Uterus (tissue), 4 donors: ENCODE measurements around the gene MAB21L2. TPM values are rescaled to one million over a fixed set of nuclear protein-coding genes. Genes with fewer than 3 reads are reported as not detected.
"Not testable (repeated sequence)": the region's sequence is repeated elsewhere in the genome, so short reads cannot be mapped to it uniquely, and the experiment has no call there.

Experiments
- DNase-seq, 2 donors: peaks; one replicate each; pipeline ENCODE4 v3.0.0-alpha.2; 2019 to 2020
- H3K27ac ChIP-seq, 2 donors: fragments of 200-600 bp; sonication (generic); 1 replicate in 1 of 2; 2 replicates in 1 of 2; pipeline ENCODE4 v1.5.1; 2016 to 2018
- H3K27me3 ChIP-seq, 2 donors: fragments of 200-600 bp; sonication (generic); one replicate each; pipeline ENCODE4 v1.5.1; 2018 to 2019; ENCODE audit warnings: control low read depth in 1 of 2
- H3K36me3 ChIP-seq, 2 donors: fragments of 200-600 bp; sonication (generic); one replicate each; pipeline ENCODE4 v1.5.1; 2019; ENCODE audit warnings: control low read depth in 1 of 2
- H3K4me1 ChIP-seq, 2 donors: fragments of 200-600 bp; sonication (generic); one replicate each; pipeline ENCODE4 v1.5.1; 2018 to 2019; ENCODE audit warnings: control low read depth in 1 of 2
- H3K4me3 ChIP-seq, 2 donors: fragments of 200-600 bp; sonication (generic); 1 replicate in 1 of 2; 2 replicates in 1 of 2; pipeline ENCODE4 v1.5.1; 2018 to 2019; ENCODE audit warnings: mild to moderate bottlenecking in 1 of 2
- H3K9me3 ChIP-seq, 2 donors: fragments of 200-600 bp; sonication (generic); one replicate each; pipeline ENCODE4 v1.5.1; 2019; ENCODE audit warnings: control low read depth in 1 of 2
- POLR2A ChIP-seq, 2 donors: fragments of 450-650 bp; IDR thresholded peaks; one replicate each; pipeline ENCODE4 v1.6.1; 2016; ENCODE audit warnings: antibody characterized with exemption in 2 of 2, mild to moderate bottlenecking in 1 of 2, moderate library complexity in 1 of 2
- intact Hi-C: fragments of 100-400 bp; cut with DNase I; formaldehyde crosslinking; loops from one replicate; pipeline ENCODE4 v1.15.1; 2023; ENCODE audit warnings: low total_unique reads
- total RNA-seq, 4 donors: library from RNA; depleted of rRNA in 3 of 4; stranded (reverse); fragments of >200 nt in 3 of 4; gene quantifications; one replicate each; pipeline versions ENCODE4 v1.1.0 to v1.2.4, GENCODE V29; 2014 to 2023
- TF ChIP-seq, protein P1 (sequence below), 4 experiments: fragments of 200-600 bp in 2 of 4; fragments of 450-650 bp in 2 of 4; sonication (generic) in 2 of 4; IDR thresholded peaks; one replicate each; pipeline ENCODE4 v1.5.1; 2016 to 2019; ENCODE audit warnings: antibody characterized with exemption in 4 of 4, mild to moderate bottlenecking in 2 of 4, moderate library complexity in 1 of 4
- donor health status: DM: yes; HTN: yes; CAD: no.

Gene MAB21L2
- total RNA-seq, result not detected

DNA sequence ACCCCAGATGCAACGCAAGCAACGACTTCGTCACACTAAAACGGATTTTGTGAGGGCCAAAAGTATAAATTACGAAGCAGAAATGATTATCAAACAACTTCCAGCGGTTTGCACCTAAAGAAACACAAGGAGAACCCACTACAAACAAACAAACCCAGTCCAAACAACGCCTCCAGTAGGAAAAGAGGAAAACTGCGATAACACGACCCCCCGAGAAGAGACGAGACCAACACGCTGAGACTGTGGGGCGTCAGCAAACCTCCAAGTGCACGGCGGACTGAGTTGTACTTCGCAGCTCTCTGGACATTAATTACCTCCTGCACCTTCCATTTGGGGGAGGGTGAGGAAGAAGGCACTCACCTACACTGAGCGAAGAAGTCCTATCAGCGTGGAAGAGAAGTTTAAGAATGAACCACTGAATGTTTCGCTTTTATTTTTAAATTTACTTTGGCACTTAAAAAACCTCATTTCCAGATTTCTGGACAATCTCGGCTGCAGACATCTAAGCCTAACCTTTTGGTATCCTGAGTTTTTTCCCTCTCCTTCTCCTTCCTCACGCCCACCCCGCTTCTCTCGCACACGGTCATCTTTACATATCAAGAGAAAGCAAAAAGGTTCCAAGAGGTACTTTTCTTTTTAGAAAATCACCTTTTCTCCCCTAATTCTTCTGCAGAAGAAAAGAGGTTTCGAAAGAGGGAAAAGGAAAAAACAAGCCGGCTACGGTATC is at the start of gene MAB21L2:
TSS of gene MAB21L2 (plus strand) at position 6 of the 727 bp plus-strand sequence. CDS start 879 bp downstream, outside the sequence.
- Histone ChIP-seq H3K27me3 (no peaks in the 10 kb centered on the region), H3K36me3 (no peaks in the 10 kb centered on the region), H3K27ac (no peak within 1 kb of the TSS), H3K4me3 (peak within 1 kb of the TSS in 1 of 2 donors; percentile 18), H3K9me3 (no peaks in the 10 kb centered on the region), H3K4me1 (no peaks in the 10 kb centered on the region)
- intact Hi-C loops, result no loop called here
- TF ChIP-seq, protein P1, sequence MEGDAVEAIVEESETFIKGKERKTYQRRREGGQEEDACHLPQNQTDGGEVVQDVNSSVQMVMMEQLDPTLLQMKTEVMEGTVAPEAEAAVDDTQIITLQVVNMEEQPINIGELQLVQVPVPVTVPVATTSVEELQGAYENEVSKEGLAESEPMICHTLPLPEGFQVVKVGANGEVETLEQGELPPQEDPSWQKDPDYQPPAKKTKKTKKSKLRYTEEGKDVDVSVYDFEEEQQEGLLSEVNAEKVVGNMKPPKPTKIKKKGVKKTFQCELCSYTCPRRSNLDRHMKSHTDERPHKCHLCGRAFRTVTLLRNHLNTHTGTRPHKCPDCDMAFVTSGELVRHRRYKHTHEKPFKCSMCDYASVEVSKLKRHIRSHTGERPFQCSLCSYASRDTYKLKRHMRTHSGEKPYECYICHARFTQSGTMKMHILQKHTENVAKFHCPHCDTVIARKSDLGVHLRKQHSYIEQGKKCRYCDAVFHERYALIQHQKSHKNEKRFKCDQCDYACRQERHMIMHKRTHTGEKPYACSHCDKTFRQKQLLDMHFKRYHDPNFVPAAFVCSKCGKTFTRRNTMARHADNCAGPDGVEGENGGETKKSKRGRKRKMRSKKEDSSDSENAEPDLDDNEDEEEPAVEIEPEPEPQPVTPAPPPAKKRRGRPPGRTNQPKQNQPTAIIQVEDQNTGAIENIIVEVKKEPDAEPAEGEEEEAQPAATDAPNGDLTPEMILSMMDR (IDR thresholded peaks at IDR 0.05), result no peak
- TF ChIP-seq POLR2A (IDR thresholded peaks at IDR 0.05), result no peak
- DNase-seq, result no peak

DNA sequence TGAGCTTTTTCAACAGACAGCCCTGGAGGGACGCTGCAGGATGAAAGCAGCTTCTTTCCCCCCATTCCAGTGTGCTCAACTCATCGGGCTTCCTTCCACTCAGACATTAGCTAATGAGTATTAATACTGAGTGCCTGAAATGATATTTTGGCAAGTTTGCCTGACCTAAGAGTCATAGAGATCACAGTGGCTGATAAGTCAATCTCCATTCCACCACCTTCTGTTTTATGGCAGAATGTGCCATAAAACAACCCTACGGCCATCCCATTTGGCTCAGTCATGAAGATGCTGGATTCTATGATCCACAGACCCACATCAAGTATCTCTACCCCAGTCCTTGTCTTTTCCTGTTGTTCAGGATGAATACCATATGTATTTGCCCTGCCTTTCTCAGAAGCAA is 48.3 kb upstream of the MAB21L2 start:
- TF ChIP-seq, protein P1 (IDR thresholded peaks at IDR 0.05), result no peak
- TF ChIP-seq POLR2A (IDR thresholded peaks at IDR 0.05), result no peak
- DNase-seq, result no peak
- Histone ChIP-seq H3K27me3 (no peaks in the 10 kb centered on the region), H3K4me1 (no peaks in the 10 kb centered on the region), H3K9me3 (no peaks in the 10 kb centered on the region), H3K36me3 (no peaks in the 10 kb centered on the region), H3K4me3 (no peak overlapping the region), H3K27ac (no peak overlapping the region)
- intact Hi-C loops, result no loop called here

DNA sequence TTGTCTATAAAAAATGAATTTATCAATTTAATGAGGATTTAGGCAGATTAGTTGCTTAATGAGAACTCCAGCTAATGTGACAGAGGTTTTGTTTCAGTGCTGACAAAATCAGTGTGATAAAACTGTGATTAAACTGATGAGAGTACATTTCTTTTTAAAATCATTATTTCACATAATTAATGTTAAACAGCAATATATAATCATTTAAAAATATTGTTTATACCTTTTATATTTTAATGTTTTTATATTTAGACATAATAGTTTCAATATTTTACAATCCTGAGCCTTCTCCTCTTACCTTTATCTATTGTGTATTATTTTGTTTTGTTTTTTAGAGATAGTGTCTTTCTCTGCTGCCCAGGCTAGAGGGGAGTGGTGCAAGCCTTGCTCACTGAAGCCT is 47.1 kb upstream of the MAB21L2 start:
- no peak for DNase-seq
- Histone ChIP-seq H3K27ac (no peak overlapping the region), H3K27me3 (no peaks in the 10 kb centered on the region), H3K36me3 (no peaks in the 10 kb centered on the region), H3K4me3 (no peak overlapping the region), H3K4me1 (no peaks in the 10 kb centered on the region), H3K9me3 (no peaks in the 10 kb centered on the region)
- intact Hi-C loops, result no loop called here
- TF ChIP-seq POLR2A (IDR thresholded peaks at IDR 0.05), result no peak

DNA sequence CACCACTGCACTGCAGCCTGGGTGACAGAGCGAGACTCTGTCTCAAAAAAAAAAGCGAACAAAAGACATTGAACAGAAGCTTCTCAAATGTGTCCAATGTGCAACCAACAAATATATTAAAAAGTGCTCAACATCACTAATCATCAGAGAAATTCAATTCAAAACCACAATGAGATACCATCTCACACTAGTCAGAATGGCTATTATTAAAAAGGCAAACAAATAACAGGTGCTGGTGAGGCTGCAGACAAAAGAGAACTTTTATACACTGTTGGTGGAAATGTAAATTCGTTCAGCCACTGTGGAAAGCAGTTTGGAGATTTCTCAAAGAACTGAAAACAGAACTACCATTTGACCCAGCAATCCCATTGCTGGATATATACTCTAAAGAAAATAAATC is 44.0 kb upstream of the MAB21L2 start:
- H3K4me3 ChIP-seq, intact Hi-C loops, H3K27me3 ChIP-seq, H3K4me1 ChIP-seq, H3K27ac ChIP-seq, H3K9me3 ChIP-seq, H3K36me3 ChIP-seq, DNase-seq: not testable (repeated sequence)

DNA sequence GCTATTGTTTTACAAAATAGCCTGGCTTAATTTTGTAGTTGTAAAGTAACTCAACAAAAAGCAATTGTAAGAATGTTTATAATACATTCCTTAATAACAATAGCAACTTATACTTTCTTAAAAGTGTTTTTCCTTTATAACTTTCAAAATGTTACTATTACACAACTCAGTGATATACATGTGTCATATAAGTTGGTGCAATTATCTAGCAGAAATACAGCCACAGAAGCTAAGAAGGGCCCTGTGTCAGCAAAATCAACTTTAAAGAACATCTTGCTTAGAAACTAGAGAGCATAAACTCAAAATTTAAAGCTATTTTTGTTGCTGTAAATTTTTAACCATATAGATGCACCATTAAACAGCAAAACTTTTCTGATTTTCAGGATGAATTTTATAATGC is 41.4 kb upstream of the MAB21L2 start:
- H3K27ac ChIP-seq, result no peak overlapping the region

DNA sequence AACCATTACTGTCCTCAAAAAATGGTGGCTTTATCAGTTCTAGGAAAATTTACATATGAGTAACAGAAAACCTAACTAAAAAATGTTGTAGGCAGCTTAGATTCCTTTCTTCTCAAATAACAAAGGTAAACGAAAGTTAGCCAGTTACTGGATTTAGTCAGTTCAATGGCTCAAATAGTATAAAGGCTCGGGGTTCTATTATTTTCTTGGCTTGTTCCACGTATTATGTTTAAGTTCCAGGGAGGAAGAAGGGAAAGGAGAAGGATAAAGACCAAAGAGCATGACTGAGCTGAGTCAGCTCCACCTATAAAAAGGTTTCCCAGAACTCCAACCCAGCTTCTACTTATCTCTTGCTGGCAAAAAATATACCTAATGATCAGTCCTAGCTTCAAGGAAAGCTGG is 41.0 kb upstream of the MAB21L2 start:
- no peak for TF ChIP-seq POLR2A (IDR thresholded peaks at IDR 0.05)
- TF ChIP-seq, protein P1 (IDR thresholded peaks at IDR 0.05), result no peak
- intact Hi-C loops, result no loop called here
- Histone ChIP-seq H3K27me3 (no peaks in the 10 kb centered on the region), H3K4me3 (no peak overlapping the region), H3K36me3 (no peaks in the 10 kb centered on the region), H3K4me1 (no peaks in the 10 kb centered on the region), H3K27ac (no peak overlapping the region), H3K9me3 (no peaks in the 10 kb centered on the region)
- no peak for DNase-seq

More for the DNA sequence above, 41.4 kb upstream of the MAB21L2 start:
- Histone ChIP-seq H3K4me3 (no peak overlapping the region), H3K27me3 (no peaks in the 10 kb centered on the region), H3K9me3 (no peaks in the 10 kb centered on the region), H3K36me3 (no peaks in the 10 kb centered on the region), H3K4me1 (no peaks in the 10 kb centered on the region)
- intact Hi-C loops, result no loop called here
- DNase-seq, result no peak
- TF ChIP-seq, protein P1 (IDR thresholded peaks at IDR 0.05), result no peak
- no peak for TF ChIP-seq POLR2A (IDR thresholded peaks at IDR 0.05)
